ENCODE measurements around the gene TPGS2. TPM values are rescaled to one million over a fixed set of nuclear protein-coding genes. Genes with fewer than 3 reads are reported as not detected.
A peak's percentile ranks its signal among the peaks of the same experiment; 100 is the strongest.

The TPGS2 gene
- total RNA-seq, 4 donors from 2014 or later = 59.5 to 84.2 (median 75.9) TPM

- intact Hi-C loops (cut with DNase I; ENCODE audit: low total_unique reads) = loop anchor here (5.0 kb wide), 1 partner anchor 781 kb away; no protein-coding TSS in a partner anchor
- no peak overlapping the region for H3K4me3 ChIP-seq (ENCODE audit: low read depth, poor library complexity, severe bottlenecking)
- TF ChIP-seq CTCF (IDR thresholded peaks at IDR 0.05) (no peak), POLR2A (IDR thresholded peaks at IDR 0.05) (no peak)
- WGBS, 2 donors = 86 to 87% methylated on average over 4 of the region's 4 CpGs
- DNase-seq (ENCODE audit: low spot score in 2 of 2) = no peak
Observed at GRCh38 chr18:36813101-36813775, 15.6 kb downstream of the TPGS2 start.

DNA sequence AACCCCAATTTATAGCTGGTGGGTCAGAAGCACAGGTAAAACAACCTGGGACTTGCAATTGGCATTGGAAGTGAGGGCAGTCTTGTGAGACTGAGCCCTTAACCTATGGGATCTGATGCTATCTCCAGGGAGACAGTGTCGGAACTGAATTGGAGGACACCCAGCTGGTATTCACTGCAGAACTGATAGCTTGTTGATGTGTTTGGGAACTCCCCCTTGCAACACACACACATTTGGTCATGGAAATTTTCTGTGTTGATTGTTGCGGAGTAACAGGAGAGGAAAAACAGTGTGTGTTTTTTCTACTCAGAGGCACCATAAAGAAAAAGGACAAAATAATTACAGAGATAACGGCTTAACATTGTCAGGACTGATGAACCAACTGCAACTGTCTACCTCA lies 16.1 kb downstream of the TPGS2 start:
- TF ChIP-seq POLR2A (IDR thresholded peaks at IDR 0.05) (no peak), CTCF (IDR thresholded peaks at IDR 0.05) (no peak)
- intact Hi-C loops (cut with DNase I; ENCODE audit: low total_unique reads) = loop anchor here (5.0 kb wide), 1 partner anchor 780 kb away; no protein-coding TSS in a partner anchor
- no peak for DNase-seq (ENCODE audit: low spot score in 2 of 2)
- no peak overlapping the region for H3K4me3 ChIP-seq (ENCODE audit: low read depth, poor library complexity, severe bottlenecking)
- WGBS, 2 donors = 86 to 87% methylated on average over 3 of the region's 3 CpGs

GRCh38 chr18:36811955-36812354 lies 16.8 kb downstream of the TPGS2 start:
- no peak for DNase-seq (ENCODE audit: low spot score in 2 of 2)
- H3K4me3 ChIP-seq (ENCODE audit: low read depth, poor library complexity, severe bottlenecking) = no peak overlapping the region
- intact Hi-C loops (cut with DNase I; ENCODE audit: low total_unique reads) = loop anchor here (5.0 kb wide), 1 partner anchor 780 kb away; no protein-coding TSS in a partner anchor
- TF ChIP-seq CTCF (IDR thresholded peaks at IDR 0.05) (no peak), POLR2A (IDR thresholded peaks at IDR 0.05) (no peak)

DNA sequence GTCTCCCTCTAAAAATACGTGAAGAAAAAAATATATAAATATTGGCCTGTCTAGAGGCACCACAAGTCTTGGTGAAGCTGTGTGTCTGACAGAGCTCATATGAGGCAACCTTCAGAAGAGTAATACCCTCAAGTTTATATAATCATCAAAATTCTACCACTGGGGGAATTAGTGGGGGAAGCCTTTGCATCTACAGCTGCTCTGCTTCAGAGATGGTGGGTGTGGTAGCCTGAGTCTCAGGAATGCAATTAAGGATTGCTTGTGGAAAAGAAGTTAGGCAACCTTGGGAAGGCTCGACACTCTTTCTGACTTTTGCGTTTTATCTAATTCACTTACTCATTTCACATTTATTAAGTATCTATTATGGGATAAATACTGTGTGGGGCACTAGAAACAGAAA lies 17.4 kb downstream of the TPGS2 start:
- intact Hi-C loops (cut with DNase I; ENCODE audit: low total_unique reads) = loop anchor here (5.0 kb wide), 1 partner anchor 779 kb away; no protein-coding TSS in a partner anchor
- DNase-seq (ENCODE audit: low spot score in 2 of 2) = no peak
- no peak for TF ChIP-seq POLR2A (IDR thresholded peaks at IDR 0.05)
- TF ChIP-seq CTCF (IDR thresholded peaks at IDR 0.05) = no peak
- 50 to 62% methylated on average over 3 of the region's 3 CpGs for WGBS, 2 donors
- no peak overlapping the region for H3K4me3 ChIP-seq (ENCODE audit: low read depth, poor library complexity, severe bottlenecking)

DNA sequence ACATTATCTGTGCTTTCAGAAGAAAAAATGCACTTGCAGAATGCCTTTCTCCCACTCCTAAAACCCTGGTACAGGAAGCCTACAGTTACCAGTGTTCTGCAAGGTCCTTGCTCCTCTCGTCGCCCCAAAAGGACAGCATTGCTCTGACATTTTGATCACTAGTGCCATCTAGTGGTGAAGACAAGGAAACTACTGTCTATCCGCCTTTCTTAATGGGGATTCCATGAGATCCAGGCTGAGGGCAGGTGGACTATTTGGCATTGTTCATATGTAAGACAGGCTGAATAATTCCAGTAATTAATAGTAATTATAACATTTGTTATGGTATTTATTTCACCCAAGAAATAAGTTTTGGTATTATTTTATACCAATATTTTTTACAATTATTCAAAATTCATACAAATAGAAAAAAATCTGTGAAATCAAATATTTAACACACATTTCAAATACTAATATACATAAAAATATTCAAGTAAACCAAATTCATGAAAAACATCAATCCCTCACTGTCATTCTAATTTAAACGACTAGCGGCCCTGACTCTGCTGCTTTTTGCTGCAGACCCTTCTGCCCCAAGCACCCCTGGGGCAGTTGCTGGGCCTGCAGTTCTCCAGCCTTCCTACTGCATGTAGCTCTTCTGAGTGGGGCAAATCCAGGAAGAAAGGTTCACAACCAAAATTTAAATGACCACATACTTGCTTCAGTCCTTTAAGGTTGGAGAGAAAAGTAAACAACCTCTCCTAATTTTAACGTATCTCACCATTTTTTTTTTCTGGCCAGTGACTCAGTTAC lies 19.0 kb downstream of the TPGS2 start:
- no peak for TF ChIP-seq POLR2A (IDR thresholded peaks at IDR 0.05)
- peak in 1 of 3 donors; percentile 39 for TF ChIP-seq CTCF (IDR thresholded peaks at IDR 0.05)
- 40 to 44% methylated on average over 6 of the region's 6 CpGs for WGBS, 2 donors
- DNase-seq (ENCODE audit: low spot score in 2 of 2) = peak in 1 of 2 donors; percentile 21
- intact Hi-C loops (cut with DNase I; ENCODE audit: low total_unique reads) = loop anchor here (5.0 kb wide), 1 partner anchor 777 kb away; no protein-coding TSS in a partner anchor
- no peak overlapping the region for H3K4me3 ChIP-seq (ENCODE audit: low read depth, poor library complexity, severe bottlenecking)
